ENCODE data around the gene HSPA14.

DNA sequence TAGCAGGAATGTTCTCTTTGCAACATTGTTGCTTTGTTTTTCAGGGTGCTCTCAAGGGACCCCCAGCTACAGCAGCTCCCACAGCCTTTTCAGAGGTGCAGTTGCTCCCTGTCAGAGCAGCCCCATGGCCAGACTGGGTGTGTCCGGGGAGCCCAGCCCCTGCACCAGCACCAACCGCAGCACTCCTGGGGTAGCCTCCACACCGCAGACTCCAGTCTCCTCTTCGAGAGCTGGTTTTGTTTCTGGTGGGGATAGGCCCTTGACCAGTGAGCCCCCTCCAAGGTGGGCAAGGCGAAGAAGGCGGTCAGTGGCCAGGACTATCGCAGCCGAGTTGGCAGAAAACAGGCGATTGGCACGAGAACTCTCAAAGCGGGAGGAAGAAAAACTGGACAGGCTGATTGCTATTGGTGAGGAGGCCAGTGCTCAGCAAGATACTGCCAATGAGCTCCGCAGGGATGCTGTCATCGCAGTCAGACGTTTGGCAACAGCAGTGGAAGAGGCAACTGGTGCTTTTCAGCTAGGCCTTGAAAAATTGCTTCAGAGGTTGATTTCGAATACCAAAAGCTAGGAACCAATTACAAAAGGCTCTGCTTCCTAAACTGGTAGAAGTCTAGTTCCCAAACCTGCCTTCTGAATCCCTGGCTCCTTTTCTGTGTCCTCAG is 5.4 kb downstream of the HSPA14 start:
- TF ChIP-seq, protein P1, sequence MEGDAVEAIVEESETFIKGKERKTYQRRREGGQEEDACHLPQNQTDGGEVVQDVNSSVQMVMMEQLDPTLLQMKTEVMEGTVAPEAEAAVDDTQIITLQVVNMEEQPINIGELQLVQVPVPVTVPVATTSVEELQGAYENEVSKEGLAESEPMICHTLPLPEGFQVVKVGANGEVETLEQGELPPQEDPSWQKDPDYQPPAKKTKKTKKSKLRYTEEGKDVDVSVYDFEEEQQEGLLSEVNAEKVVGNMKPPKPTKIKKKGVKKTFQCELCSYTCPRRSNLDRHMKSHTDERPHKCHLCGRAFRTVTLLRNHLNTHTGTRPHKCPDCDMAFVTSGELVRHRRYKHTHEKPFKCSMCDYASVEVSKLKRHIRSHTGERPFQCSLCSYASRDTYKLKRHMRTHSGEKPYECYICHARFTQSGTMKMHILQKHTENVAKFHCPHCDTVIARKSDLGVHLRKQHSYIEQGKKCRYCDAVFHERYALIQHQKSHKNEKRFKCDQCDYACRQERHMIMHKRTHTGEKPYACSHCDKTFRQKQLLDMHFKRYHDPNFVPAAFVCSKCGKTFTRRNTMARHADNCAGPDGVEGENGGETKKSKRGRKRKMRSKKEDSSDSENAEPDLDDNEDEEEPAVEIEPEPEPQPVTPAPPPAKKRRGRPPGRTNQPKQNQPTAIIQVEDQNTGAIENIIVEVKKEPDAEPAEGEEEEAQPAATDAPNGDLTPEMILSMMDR (conservative IDR thresholded peaks at IDR 0.05; ENCODE audit: low read depth, low read length): no peak
- TF ChIP-seq EZH2 (IDR thresholded peaks at IDR 0.05; ENCODE audit: low read length, unreplicated experiment): no peak
- no peak for TF ChIP-seq EZH2phosphoT487 (IDR thresholded peaks at IDR 0.05; ENCODE audit: borderline replicate concordance, low read length)
